Measurements from ENCODE around the gene PTK6.
"Not testable (repeated sequence)": the region's sequence is repeated elsewhere in the genome, so short reads cannot be mapped to it uniquely, and the experiment has no call there.

- TF ChIP-seq PKNOX1, SUZ12 (IDR thresholded peaks at IDR 0.05): not testable (repeated sequence)
Measured at GRCh38 chr20:63571087-63571478, 33.9 kb upstream of the PTK6 start.
